Measurements from ENCODE around the gene MORC4.

Gene MORC4

DNA sequence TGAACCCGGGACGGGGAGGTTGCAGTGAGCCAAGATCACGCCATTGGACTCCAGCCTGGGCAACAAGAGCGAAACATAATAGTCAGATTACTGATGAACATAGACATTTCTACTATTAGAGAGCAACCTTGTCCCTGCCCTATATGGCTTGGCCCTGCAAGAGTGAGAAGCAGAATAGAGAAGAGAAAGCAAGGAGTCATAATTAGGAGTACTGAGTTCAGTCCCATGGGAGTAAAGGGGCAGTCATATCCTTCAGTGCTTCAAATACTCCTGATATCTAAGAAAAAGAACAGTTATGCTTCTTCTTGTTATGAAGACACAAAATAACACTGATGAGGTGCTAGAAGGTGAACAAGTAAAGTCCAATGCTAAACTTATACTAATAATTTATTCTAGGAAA is 46.0 kb downstream of the MORC4 start:
- in situ Hi-C loops (cut with MboI; ENCODE audit: low sequenced_read_pairs), result no loop called here

DNA sequence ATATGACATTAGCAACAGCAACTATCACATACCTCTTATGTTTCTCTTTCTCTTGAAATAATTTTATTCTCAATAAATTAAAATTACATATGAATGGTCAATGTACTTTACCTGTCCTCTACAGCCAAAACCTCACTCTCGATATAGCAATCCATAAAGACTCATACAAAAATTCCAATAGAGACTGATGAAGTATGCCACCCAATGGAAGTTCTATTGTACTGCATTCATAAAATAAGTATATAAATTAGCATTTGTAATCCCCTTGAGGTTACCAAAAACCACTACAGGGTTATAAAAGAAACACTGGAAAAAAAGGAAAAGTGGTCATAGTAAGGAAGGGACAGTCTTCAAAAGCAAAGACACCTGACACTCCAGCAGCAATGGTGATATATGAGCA is 47.0 kb downstream of the MORC4 start:
- in situ Hi-C loops (cut with MboI; ENCODE audit: low sequenced_read_pairs), result no loop called here

DNA sequence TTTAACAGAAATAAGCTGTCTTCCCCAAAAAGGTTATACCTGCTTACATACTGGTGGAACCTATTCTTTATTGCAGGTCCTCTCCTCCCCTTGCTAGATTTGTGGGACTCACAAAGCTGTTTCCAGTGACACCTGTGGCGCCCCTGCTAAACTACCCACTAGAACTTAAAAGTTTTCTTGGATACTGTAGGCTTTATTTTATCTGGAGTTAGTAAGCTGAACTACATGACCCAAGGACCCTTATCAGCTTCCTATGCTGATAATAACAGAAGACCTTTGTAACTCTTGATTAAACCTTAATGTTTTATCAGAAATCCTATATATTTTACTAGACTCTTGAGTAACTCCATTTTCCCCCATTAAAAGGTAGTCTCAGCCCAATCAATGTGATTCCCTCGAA is 47.5 kb downstream of the MORC4 start:
- in situ Hi-C loops (cut with MboI; ENCODE audit: low sequenced_read_pairs), result no loop called here

DNA sequence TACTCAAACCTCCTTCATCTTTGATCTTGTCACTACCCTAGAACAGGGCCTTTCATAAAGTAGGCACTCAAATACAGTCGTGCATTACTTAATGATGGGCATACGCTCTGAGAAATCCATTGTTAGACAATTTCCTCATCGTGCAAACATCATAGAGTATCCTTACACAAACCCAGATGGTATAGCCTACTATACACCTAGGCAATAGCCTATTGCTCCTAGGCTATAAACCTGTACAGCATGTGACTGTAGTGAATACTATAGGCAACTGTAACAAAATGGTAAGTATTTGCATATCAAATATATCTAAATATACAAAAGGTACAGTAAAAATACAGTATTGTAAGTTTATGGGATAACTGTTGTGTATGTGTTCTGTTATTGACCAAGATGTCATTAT is 47.9 kb downstream of the MORC4 start:
- in situ Hi-C loops (cut with MboI; ENCODE audit: low sequenced_read_pairs), result no loop called here

DNA sequence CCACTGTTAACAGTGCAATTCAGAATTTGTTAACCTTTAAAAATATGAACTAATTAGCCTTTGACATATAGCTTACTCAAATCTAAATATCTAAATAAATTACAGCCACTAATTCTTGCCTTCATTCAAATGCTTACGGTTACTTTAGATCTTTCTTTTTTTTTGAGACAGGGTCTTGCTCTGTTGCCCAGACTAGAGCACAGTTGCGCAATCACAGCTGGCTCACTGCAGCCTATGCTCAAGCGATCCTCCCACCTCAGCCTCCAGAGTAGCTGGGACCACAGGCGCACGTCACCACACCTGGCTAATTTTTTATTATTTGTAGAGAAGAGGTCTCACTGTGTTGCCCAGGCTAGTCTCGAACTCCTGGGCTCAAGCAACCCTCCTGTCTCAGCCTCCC is 48.8 kb downstream of the MORC4 start:
- in situ Hi-C loops (cut with MboI; ENCODE audit: low sequenced_read_pairs), result no loop called here

DNA sequence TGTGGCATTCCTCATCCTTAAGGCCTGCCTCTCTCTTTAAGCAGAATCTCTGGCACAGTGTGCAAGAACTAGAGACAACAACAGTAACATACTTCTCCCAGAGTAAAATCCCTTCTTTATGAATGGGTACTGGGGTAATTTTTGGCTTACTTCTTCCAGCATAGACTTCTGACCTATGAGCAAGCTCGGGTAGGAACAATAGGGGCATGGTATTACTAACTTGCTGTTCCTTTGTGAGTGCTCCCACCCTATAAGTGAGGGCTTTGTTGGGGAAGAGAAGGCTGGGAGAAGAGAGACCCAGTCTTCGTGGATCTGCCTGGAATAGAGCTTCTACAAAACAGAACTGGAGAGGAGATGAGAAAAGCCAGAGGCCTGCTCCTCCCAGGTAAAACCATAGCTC is 49.6 kb downstream of the MORC4 start:
- in situ Hi-C loops (cut with MboI; ENCODE audit: low sequenced_read_pairs), result no loop called here

DNA sequence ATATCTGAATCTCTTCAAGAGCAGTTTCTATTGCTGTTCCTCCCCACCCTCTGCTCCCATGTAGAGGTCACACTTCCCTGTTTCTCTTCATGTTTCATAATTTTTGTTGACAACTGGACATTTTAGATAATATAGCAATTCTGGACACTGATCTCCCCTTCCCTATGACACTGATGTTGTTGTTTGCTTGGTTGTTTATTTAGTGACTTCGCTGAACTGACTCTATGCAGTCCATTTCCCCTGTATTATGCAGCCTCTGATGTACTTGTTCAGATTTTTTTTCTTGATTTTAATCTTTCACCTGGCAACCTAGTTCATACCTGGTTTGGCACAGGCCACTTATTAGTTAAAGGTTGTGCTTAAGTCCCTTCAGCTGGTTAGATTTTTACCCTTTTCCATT is 50.6 kb downstream of the MORC4 start:
- in situ Hi-C loops (cut with MboI; ENCODE audit: low sequenced_read_pairs), result no loop called here

- in situ Hi-C loops (cut with MboI; ENCODE audit: low sequenced_read_pairs), result no loop called here
These were observed 51.4 kb downstream of the MORC4 start for GRCh38 chrX:106948641-106949040.

- in situ Hi-C loops (cut with MboI; ENCODE audit: low sequenced_read_pairs), result no loop called here
These were observed 53.5 kb downstream of the MORC4 start for GRCh38 chrX:106946464-106946863.

GRCh38 chrX:106940068-106940467 is 59.9 kb downstream of the MORC4 start:
- in situ Hi-C loops (cut with MboI; ENCODE audit: low sequenced_read_pairs), result no loop called here

DNA sequence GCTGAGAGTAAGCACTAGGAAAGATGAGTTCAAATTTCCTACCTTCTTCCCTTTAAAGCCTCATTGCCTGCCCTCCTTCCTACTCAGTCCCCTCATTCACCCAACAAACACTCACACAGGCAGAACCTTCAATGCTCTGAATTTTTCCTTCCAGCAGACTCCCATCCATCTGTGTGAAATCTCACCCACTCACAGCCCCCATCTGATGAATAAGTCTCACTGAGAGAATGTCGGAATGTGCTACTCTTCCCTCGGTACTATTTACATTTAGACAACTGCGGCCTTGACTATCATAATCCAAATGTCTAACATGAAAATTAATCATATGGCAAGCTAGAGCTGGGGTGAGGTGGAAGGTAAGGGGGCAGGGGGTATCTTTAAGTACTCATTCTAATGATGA is 60.4 kb downstream of the MORC4 start:
- in situ Hi-C loops (cut with MboI; ENCODE audit: low sequenced_read_pairs), result no loop called here

DNA sequence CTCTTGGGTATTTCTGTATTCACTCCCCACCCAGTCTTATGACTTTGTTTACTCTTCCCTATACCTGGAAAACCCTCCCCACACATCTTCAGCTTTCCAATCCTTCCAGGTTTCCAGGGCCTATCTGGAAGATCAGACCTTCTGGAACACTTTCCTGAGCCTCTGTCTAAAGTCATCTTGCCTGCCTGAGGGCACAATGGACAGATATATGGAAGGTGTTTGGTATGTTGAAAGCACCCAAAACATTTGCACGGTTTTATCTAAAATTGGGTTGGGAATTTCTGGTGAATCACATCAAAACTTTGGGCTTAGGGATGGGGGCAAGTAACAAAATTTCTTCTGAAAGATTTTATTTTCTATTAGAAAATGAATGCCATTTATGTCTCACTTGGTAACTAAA is 63.8 kb downstream of the MORC4 start:
- in situ Hi-C loops (cut with MboI; ENCODE audit: low sequenced_read_pairs), result no loop called here

GRCh38 chrX:106935175-106935574 is 64.8 kb downstream of the MORC4 start:
- in situ Hi-C loops (cut with MboI; ENCODE audit: low sequenced_read_pairs), result no loop called here

DNA sequence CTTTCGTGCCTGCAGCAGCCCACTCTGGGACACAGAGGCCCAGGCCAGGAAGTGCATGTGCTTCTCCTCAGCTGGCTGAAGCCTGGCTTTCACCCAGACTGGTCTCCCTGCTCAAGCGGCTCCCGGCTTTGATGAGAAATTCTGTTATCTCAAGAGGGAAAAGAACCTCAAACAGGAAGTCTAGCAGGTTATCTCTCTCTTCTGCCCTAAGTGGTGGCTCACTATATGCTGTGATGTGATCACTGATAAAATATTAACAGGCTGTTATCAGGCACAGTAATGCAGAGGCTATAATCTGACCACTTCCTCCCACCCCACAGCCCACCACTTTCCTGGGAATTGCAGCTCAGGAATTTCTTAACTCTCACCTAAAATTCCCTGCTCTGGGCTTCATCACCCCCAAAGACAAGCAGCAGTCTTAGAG is 66.5 kb downstream of the MORC4 start:
- in situ Hi-C loops (cut with MboI; ENCODE audit: low sequenced_read_pairs), result no loop called here

DNA sequence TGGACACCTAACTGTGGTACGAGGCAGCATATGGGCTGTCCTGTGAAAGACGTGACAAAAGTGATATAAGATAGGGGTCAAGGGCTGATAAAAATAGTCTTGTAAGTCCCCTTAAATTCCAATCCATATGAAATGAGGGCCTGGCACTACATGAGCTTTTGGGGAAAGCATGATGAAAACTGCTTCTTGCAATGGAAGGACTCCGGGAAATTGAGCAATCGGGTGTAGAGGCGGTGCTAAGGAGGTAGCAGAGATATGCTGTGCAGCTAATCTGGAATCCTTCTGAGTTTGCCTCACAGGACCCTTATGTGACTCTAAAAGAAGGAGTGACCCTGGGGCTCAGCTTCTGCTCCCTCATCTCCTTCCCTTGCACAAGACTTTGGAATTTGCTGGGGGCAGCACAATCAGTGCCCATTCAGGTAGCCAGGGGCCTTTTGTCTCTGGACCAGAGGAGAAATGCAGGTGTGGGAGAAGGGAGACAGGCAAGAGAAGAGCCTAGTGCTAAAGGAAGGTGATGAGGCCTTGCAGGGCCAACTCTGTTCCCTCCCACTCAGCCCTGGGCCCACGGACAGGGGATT is 67.0 kb downstream of the MORC4 start:
- in situ Hi-C loops (cut with MboI; ENCODE audit: low sequenced_read_pairs), result no loop called here

DNA sequence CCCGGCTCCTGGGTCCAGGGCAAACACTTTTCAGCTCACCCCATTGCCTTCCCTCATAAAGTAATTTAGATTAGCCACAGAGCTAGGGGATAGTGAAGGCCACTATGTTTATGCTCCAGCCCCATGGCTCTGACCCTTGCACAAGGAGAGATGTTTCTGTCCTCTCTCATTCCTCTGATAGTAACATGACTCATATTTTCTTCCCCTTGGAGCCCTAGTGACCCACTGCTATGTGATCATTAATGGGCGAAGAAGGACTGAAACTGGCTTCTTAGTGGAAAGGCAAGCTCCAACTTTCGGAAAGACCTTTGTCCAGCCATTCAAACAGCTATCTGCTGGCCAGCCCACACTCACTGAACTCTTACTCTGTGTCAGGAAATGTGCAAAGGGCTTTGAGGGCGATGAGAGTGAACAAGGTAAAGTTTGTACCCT is 67.5 kb downstream of the MORC4 start:
- in situ Hi-C loops (cut with MboI; ENCODE audit: low sequenced_read_pairs), result no loop called here

- in situ Hi-C loops (cut with MboI; ENCODE audit: low sequenced_read_pairs), result no loop called here
These were observed 68.1 kb downstream of the MORC4 start for GRCh38 chrX:106931831-106932491.

- in situ Hi-C loops (cut with MboI; ENCODE audit: low sequenced_read_pairs), result no loop called here
These were observed 71.8 kb downstream of the MORC4 start for GRCh38 chrX:106928227-106928626.

DNA sequence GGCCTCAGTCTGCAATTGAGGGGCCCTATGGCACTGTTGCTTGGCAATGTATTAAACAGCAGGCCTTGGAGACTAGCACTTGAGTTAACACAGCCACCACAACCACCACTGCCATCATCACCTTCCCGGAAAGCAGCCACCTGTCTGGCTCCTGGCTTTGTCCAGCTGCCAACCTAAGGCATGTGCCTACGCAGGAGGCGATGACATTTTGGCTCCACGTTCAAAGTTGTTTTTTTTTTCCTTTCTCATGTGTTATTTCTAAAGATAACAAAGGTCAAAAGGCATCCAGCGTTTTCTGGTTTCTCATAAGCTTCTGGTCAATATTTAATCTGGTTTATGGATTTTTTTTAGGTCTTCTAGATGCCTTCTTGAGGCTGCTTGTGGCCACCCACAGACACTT is 72.3 kb downstream of the MORC4 start:
- in situ Hi-C loops (cut with MboI; ENCODE audit: low sequenced_read_pairs), result no loop called here

DNA sequence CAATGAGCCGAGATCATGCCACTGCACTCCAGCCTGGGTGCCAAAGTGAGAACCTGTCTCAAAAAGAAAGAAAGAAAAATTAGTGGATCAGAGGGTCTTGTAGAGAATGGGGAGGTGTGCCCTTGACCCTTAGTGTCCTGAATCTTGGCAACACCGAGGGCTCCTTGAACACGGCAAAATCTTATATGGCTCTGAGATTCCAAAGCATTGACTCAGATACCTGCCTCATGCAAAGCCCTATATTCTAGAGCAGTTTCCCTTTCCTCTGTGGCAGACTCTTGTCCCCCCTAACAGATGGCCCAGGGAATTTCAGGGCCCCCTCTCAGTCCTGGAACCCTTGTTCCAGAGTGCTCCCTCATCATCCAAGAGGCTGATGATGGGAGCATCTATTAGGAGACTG is 73.0 kb downstream of the MORC4 start:
- in situ Hi-C loops (cut with MboI; ENCODE audit: low sequenced_read_pairs), result no loop called here

GRCh38 chrX:106921637-106922036 is 78.4 kb downstream of the MORC4 start:
- in situ Hi-C loops (cut with MboI; ENCODE audit: low sequenced_read_pairs), result no loop called here

DNA sequence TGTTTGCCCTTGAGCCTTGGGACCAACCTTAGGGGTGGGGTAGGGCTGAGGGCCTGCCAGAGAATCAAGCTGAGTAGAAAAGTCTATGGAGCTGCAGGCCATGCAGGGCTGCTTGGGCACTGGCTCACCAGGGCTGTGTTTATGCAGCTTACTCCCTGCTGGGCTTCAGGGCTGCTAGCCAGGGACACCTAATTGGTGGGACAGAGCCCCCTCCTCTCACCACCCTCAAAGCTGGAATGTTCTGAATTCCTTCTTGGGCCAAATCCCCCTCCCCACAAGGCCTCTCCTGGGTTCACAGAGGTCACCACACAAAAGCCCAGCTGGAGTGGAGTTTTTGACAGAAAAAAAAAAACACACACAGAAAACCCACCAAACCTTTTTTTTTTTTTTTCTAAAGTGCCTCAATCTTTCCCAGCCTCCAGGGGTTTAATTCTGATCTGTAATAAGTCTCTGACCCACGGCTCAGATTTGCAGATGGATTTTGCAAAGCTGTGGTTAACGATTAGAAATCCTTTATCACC is 80.0 kb downstream of the MORC4 start, which contains the start of gene CLDN2:
Gene CLDN2 (plus strand): TSS at position 471 of the 521 bp plus-strand sequence. CDS start 7,827 bp downstream, outside the sequence.
- in situ Hi-C loops (cut with MboI; ENCODE audit: low sequenced_read_pairs), result no loop called here
